ENCODE measurements around the gene SLC39A7.

SLC39A7 gene

DNA sequence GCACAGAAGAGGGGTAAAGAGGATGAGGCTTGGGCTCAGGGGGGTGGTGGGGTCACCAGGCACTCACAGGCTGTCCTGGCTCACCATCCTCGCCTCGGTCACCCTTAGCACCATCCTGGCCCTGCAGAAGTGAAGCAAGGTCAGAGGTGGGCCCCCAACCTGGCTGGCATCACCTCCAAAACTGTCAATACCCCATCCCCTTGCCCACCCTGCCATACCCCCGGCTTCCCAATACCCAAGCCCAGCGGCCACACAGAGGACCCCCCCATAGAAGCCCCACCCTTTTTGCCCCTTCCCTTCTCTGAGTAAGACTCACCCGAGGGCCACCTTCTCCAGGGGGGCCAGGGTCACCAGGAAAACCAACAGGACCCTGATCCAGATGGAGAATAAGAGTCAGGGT, 32.0 kb upstream of the SLC39A7 start:
- no peak overlapping the region for H3K4me3 ChIP-seq (ENCODE audit: low read depth, low read length)
- TF ChIP-seq, protein P1, sequence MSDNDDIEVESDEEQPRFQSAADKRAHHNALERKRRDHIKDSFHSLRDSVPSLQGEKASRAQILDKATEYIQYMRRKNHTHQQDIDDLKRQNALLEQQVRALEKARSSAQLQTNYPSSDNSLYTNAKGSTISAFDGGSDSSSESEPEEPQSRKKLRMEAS (IDR thresholded peaks at IDR 0.05; ENCODE audit: low read depth, low read length), result no peak
- TF ChIP-seq POLR2A (IDR thresholded peaks at IDR 0.05; ENCODE audit: extremely low read depth, insufficient read length) (no peak), MYC (IDR thresholded peaks at IDR 0.05; ENCODE audit: low read depth, low read length) (no peak)
- TF ChIP-seq, protein P2, sequence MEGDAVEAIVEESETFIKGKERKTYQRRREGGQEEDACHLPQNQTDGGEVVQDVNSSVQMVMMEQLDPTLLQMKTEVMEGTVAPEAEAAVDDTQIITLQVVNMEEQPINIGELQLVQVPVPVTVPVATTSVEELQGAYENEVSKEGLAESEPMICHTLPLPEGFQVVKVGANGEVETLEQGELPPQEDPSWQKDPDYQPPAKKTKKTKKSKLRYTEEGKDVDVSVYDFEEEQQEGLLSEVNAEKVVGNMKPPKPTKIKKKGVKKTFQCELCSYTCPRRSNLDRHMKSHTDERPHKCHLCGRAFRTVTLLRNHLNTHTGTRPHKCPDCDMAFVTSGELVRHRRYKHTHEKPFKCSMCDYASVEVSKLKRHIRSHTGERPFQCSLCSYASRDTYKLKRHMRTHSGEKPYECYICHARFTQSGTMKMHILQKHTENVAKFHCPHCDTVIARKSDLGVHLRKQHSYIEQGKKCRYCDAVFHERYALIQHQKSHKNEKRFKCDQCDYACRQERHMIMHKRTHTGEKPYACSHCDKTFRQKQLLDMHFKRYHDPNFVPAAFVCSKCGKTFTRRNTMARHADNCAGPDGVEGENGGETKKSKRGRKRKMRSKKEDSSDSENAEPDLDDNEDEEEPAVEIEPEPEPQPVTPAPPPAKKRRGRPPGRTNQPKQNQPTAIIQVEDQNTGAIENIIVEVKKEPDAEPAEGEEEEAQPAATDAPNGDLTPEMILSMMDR (IDR thresholded peaks at IDR 0.05; ENCODE audit: low read depth, low read length), result no peak
- DNase-seq (ENCODE audit: low read depth), result no peak

GRCh38 chr6:33169291-33170175, 31.1 kb upstream of the SLC39A7 start:
- TF ChIP-seq, protein P2 (IDR thresholded peaks at IDR 0.05; ENCODE audit: low read depth, low read length), result no peak
- TF ChIP-seq, protein P1 (IDR thresholded peaks at IDR 0.05; ENCODE audit: low read depth, low read length), result no peak
- no peak for TF ChIP-seq MYC (IDR thresholded peaks at IDR 0.05; ENCODE audit: low read depth, low read length)
- no peak for TF ChIP-seq POLR2A (IDR thresholded peaks at IDR 0.05; ENCODE audit: extremely low read depth, insufficient read length)
- H3K4me3 ChIP-seq (ENCODE audit: low read depth, low read length), result no peak overlapping the region
- DNase-seq (ENCODE audit: low read depth), result peak; percentile 32

DNA sequence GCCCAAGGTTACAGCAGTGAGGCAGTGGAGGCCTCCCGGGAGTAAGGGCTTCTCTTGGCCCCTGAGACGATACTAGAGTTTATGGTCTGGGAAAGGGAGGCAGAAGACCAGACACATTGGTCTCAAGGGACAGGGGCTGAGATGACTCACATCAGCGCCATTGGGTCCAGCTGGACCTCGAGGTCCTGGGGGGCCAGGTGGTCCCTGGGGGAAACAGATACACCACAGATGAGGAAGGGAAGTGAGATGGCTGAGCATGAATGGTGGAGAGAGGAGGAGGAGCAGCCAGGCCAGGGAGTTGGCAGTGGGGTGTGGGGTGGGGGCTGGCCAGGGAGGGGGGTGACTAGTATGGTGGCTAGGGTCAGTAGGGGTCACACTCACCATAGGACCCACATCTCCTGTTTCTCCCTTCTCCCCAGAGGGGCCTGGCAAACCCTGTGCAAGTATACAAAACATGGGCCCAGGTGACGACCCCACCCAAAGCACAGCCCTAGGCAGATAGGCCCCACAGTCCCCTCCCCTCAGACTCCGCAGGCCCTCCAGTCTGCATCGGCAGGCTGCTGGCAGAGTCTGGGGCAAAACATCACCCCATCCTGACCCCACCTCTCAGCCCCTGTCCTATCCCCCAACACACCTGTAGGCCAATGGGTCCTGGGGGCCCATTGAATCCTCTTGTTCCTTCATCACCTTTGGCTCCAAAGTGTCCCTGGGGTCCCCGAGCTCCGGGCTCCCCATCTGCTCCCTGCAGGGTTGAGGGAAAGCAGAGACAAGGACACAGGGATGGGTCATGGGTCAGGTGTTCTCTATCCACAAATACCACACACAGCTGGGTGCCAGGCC, 30.3 kb upstream of the SLC39A7 start:
- no peak overlapping the region for H3K4me3 ChIP-seq (ENCODE audit: low read depth, low read length)
- TF ChIP-seq, protein P2 (IDR thresholded peaks at IDR 0.05; ENCODE audit: low read depth, low read length), result no peak
- TF ChIP-seq POLR2A (IDR thresholded peaks at IDR 0.05; ENCODE audit: extremely low read depth, insufficient read length), result no peak
- TF ChIP-seq, protein P1 (IDR thresholded peaks at IDR 0.05; ENCODE audit: low read depth, low read length), result no peak
- DNase-seq (ENCODE audit: low read depth), result peak; percentile 92

DNA sequence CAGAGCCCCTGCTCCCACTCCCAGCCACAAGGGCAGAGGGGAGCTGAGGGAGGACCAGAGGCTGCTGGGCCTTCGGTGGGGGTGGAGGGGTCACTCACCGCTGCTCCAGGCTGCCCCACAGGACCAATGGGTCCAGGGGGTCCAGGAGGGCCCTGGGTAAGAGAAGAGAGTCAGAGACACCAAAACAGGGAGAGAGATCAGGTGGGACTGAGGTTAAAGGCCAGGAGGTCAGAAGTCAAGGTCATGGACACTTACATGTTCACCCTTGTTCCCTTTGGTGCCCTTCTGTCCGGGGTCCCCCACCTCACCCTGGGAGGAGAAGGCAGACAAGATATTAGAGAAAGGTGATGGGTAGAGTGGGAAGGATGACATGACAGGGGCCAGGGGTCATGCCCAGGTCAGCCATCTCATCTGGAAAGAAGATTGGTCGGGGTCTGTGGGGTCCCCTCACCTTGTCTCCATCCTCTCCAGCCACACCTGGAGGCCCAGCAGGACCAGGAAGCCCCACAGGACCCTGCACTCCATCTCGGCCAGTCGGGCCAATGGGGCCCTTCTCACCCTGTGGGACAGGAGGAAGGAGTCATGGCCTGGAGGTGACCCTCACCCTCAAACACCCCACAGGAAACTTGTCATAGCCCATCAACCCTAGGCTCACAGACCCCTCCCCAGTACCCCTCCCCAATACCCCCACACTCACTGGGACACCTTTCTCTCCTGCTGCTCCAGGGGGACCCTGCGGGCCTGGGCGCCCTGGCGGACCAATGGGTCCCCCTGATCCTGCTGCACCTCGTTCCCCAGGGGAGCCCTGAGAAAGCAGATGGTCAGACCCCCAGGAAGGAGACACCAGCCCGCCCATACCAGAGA, 29.4 kb upstream of the SLC39A7 start:
- DNase-seq (ENCODE audit: low read depth), result no peak
- TF ChIP-seq, protein P2 (IDR thresholded peaks at IDR 0.05; ENCODE audit: low read depth, low read length), result no peak
- no peak for TF ChIP-seq MYC (IDR thresholded peaks at IDR 0.05; ENCODE audit: low read depth, low read length)
- TF ChIP-seq, protein P1 (IDR thresholded peaks at IDR 0.05; ENCODE audit: low read depth, low read length), result no peak
- TF ChIP-seq POLR2A (IDR thresholded peaks at IDR 0.05; ENCODE audit: extremely low read depth, insufficient read length), result no peak
- H3K4me3 ChIP-seq (ENCODE audit: low read depth, low read length), result no peak overlapping the region

All from NB4 (cell line).